ENCODE data around the gene PARD3B.

DNA sequence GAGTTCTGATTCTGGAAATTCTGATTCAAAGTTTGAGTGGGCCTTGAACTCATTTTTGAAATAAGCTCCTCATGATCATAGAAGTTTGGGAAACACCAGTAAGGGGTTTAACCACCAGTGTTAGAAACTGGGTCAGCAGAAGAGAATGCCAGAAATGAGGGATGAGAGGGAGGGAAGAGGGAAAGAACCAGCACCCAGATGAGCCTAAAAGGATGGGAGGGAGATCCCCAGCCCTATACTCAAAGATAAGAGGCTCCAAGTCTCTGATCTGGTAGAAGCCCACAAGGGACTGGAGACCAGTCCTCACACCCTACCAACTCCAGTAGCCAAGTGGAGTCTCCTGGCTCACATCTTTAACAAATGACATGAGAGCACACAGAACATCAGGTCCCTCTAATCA, 832.0 kb downstream of the PARD3B start:
- TF ChIP-seq EZH2phosphoT487 (IDR thresholded peaks at IDR 0.05; ENCODE audit: unreplicated experiment): no peak
- TF ChIP-seq POLR2AphosphoS5 (IDR thresholded peaks at IDR 0.05; ENCODE audit: low read depth): no peak
- TF ChIP-seq CREB1 (CRISPR knock-in tag; IDR thresholded peaks at IDR 0.05; ENCODE audit: low read depth): no peak
- TF ChIP-seq, protein P1, sequence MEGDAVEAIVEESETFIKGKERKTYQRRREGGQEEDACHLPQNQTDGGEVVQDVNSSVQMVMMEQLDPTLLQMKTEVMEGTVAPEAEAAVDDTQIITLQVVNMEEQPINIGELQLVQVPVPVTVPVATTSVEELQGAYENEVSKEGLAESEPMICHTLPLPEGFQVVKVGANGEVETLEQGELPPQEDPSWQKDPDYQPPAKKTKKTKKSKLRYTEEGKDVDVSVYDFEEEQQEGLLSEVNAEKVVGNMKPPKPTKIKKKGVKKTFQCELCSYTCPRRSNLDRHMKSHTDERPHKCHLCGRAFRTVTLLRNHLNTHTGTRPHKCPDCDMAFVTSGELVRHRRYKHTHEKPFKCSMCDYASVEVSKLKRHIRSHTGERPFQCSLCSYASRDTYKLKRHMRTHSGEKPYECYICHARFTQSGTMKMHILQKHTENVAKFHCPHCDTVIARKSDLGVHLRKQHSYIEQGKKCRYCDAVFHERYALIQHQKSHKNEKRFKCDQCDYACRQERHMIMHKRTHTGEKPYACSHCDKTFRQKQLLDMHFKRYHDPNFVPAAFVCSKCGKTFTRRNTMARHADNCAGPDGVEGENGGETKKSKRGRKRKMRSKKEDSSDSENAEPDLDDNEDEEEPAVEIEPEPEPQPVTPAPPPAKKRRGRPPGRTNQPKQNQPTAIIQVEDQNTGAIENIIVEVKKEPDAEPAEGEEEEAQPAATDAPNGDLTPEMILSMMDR (conservative IDR thresholded peaks at IDR 0.05; ENCODE audit: low read depth in 2 of 2): no peak
- no peak for TF ChIP-seq EZH2 (IDR thresholded peaks at IDR 0.05; ENCODE audit: low read depth, unreplicated experiment)
- TF ChIP-seq, protein P2, sequence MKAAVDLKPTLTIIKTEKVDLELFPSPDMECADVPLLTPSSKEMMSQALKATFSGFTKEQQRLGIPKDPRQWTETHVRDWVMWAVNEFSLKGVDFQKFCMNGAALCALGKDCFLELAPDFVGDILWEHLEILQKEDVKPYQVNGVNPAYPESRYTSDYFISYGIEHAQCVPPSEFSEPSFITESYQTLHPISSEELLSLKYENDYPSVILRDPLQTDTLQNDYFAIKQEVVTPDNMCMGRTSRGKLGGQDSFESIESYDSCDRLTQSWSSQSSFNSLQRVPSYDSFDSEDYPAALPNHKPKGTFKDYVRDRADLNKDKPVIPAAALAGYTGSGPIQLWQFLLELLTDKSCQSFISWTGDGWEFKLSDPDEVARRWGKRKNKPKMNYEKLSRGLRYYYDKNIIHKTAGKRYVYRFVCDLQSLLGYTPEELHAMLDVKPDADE (IDR thresholded peaks at IDR 0.05): no peak
- TF ChIP-seq, protein P3, sequence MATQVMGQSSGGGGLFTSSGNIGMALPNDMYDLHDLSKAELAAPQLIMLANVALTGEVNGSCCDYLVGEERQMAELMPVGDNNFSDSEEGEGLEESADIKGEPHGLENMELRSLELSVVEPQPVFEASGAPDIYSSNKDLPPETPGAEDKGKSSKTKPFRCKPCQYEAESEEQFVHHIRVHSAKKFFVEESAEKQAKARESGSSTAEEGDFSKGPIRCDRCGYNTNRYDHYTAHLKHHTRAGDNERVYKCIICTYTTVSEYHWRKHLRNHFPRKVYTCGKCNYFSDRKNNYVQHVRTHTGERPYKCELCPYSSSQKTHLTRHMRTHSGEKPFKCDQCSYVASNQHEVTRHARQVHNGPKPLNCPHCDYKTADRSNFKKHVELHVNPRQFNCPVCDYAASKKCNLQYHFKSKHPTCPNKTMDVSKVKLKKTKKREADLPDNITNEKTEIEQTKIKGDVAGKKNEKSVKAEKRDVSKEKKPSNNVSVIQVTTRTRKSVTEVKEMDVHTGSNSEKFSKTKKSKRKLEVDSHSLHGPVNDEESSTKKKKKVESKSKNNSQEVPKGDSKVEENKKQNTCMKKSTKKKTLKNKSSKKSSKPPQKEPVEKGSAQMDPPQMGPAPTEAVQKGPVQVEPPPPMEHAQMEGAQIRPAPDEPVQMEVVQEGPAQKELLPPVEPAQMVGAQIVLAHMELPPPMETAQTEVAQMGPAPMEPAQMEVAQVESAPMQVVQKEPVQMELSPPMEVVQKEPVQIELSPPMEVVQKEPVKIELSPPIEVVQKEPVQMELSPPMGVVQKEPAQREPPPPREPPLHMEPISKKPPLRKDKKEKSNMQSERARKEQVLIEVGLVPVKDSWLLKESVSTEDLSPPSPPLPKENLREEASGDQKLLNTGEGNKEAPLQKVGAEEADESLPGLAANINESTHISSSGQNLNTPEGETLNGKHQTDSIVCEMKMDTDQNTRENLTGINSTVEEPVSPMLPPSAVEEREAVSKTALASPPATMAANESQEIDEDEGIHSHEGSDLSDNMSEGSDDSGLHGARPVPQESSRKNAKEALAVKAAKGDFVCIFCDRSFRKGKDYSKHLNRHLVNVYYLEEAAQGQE (IDR thresholded peaks at IDR 0.05; ENCODE audit: unreplicated experiment): no peak
- TF ChIP-seq ZNF331 (CRISPR knock-in tag; IDR thresholded peaks at IDR 0.05; ENCODE audit: low read depth): no peak
- TF ChIP-seq NANOG (IDR thresholded peaks at IDR 0.05; ENCODE audit: borderline replicate concordance): no peak
- TF ChIP-seq JUNB (IDR thresholded peaks at IDR 0.05; ENCODE audit: unreplicated experiment): no peak
- TF ChIP-seq, protein P4, sequence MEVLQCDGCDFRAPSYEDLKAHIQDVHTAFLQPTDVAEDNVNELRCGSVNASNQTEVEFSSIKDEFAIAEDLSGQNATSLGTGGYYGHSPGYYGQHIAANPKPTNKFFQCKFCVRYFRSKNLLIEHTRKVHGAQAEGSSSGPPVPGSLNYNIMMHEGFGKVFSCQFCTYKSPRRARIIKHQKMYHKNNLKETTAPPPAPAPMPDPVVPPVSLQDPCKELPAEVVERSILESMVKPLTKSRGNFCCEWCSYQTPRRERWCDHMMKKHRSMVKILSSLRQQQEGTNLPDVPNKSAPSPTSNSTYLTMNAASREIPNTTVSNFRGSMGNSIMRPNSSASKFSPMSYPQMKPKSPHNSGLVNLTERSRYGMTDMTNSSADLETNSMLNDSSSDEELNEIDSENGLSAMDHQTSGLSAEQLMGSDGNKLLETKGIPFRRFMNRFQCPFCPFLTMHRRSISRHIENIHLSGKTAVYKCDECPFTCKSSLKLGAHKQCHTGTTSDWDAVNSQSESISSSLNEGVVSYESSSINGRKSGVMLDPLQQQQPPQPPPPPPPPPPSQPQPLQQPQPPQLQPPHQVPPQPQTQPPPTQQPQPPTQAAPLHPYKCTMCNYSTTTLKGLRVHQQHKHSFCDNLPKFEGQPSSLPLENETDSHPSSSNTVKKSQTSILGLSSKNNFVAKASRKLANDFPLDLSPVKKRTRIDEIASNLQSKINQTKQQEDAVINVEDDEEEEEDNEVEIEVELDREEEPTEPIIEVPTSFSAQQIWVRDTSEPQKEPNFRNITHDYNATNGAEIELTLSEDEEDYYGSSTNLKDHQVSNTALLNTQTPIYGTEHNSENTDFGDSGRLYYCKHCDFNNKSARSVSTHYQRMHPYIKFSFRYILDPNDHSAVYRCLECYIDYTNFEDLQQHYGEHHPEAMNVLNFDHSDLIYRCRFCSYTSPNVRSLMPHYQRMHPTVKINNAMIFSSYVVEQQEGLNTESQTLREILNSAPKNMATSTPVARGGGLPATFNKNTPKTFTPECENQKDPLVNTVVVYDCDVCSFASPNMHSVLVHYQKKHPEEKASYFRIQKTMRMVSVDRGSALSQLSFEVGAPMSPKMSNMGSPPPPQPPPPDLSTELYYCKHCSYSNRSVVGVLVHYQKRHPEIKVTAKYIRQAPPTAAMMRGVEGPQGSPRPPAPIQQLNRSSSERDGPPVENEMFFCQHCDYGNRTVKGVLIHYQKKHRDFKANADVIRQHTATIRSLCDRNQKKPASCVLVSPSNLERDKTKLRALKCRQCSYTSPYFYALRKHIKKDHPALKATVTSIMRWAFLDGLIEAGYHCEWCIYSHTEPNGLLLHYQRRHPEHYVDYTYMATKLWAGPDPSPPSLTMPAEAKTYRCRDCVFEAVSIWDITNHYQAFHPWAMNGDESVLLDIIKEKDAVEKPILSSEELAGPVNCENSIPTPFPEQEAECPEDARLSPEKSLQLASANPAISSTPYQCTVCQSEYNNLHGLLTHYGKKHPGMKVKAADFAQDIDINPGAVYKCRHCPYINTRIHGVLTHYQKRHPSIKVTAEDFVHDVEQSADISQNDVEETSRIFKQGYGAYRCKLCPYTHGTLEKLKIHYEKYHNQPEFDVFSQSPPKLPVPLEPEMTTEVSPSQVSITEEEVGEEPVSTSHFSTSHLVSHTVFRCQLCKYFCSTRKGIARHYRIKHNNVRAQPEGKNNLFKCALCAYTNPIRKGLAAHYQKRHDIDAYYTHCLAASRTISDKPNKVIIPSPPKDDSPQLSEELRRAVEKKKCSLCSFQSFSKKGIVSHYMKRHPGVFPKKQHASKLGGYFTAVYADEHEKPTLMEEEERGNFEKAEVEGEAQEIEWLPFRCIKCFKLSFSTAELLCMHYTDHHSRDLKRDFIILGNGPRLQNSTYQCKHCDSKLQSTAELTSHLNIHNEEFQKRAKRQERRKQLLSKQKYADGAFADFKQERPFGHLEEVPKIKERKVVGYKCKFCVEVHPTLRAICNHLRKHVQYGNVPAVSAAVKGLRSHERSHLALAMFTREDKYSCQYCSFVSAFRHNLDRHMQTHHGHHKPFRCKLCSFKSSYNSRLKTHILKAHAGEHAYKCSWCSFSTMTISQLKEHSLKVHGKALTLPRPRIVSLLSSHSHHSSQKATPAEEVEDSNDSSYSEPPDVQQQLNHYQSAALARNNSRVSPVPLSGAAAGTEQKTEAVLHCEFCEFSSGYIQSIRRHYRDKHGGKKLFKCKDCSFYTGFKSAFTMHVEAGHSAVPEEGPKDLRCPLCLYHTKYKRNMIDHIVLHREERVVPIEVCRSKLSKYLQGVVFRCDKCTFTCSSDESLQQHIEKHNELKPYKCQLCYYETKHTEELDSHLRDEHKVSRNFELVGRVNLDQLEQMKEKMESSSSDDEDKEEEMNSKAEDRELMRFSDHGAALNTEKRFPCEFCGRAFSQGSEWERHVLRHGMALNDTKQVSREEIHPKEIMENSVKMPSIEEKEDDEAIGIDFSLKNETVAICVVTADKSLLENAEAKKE (CRISPR knock-in tag; IDR thresholded peaks at IDR 0.05): no peak
- no peak for TF ChIP-seq ZNF114 (CRISPR knock-in tag; IDR thresholded peaks at IDR 0.05)
